ENCODE measurements around the gene FAM210B. TPM values are rescaled to one million over a fixed set of nuclear protein-coding genes. Genes with fewer than 3 reads are reported as not detected.

FAM210B gene
- total and polyA plus RNA-seq, 2 experiments from 2014 or later = 15.4 to 16.2 TPM

DNA sequence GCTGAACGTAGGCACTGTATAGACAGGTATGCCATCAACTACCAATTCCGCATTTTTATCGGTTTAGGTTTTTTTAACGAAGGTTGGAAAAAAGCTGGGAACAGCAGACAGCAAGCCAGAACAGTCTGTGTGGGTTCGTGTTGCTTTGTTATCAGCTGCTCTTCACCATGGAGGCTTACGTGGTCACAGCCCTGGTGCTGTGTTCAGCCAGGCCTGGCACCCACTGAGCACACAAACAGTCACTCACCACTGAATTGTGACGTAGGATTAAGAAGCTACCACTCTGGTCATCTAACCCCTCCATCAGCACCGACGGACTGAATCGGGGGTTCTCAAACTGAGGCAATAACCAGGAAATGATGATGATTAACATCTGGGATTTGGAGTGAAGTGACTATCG is 13.2 kb downstream of the FAM210B start (continued):
- TF ChIP-seq ZNF462 (CRISPR knock-in tag; IDR thresholded peaks at IDR 0.05) = no peak

GRCh38 chr20:56372850-56373249 is 14.1 kb downstream of the FAM210B start:
- Mint-ChIP-seq H3K4me3 (no peak overlapping the region), H3K27ac (no peak overlapping the region), H3K27me3 (ENCODE audit: insufficient read depth, low read depth, poor library complexity) (peaks cover 4% of the 10 kb centered on the region), H3K36me3 (ENCODE audit: low read depth) (peaks cover 74% of the 10 kb centered on the region), H3K9me3 (no peaks in the 10 kb centered on the region), H3K4me1 (no peaks in the 10 kb centered on the region)
- no peak overlapping the region for H3K27ac ChIP-seq (ENCODE audit: low read depth)
- H3K79me2 ChIP-seq (replicated peaks; ENCODE audit: insufficient read depth) = peaks cover 61% of the 10 kb centered on the region
- H3F3A ChIP-seq (replicated peaks; ENCODE audit: low read depth) = no peaks in the 10 kb centered on the region; the same call in 1 of the 2 replicates
- no peak overlapping the region for H2AFZ ChIP-seq
- H3K36me3 ChIP-seq (ENCODE audit: insufficient read depth) = peaks cover 37% of the 10 kb centered on the region
- no peaks in the 10 kb centered on the region for H3K9me2 ChIP-seq (ENCODE audit: insufficient read depth)
- peaks cover 48% of the 10 kb centered on the region for H4K20me1 ChIP-seq (replicated peaks; ENCODE audit: insufficient read depth)
- H3K27me3 ChIP-seq (ENCODE audit: insufficient read depth) = no peaks in the 10 kb centered on the region
- no peaks in the 10 kb centered on the region for H3K4me1 ChIP-seq (ENCODE audit: insufficient read depth)
- DNase-seq (ENCODE audit: low spot score) (no peak), ATAC-seq (no peak)
- H3K4me2 ChIP-seq = no peak overlapping the region
- H3K4me3 ChIP-seq = no peak overlapping the region
- no peak for TF ChIP-seq ZNF462 (CRISPR knock-in tag; IDR thresholded peaks at IDR 0.05)
- no peak for TF ChIP-seq ZNF331 (CRISPR knock-in tag; IDR thresholded peaks at IDR 0.05; ENCODE audit: low read depth)
- no peak for TF ChIP-seq ZNF114 (CRISPR knock-in tag; IDR thresholded peaks at IDR 0.05)
- TF ChIP-seq REST (IDR thresholded peaks at IDR 0.05; ENCODE audit: unreplicated experiment) = no peak
- no peak for TF ChIP-seq EZH2phosphoT487 (IDR thresholded peaks at IDR 0.05; ENCODE audit: unreplicated experiment)
- no peak for TF ChIP-seq NANOG (IDR thresholded peaks at IDR 0.05; ENCODE audit: borderline replicate concordance)
